GM23338 (cell line): Measurements from ENCODE around the gene FAM237B. TPM values are rescaled to one million over a fixed set of nuclear protein-coding genes. Genes with fewer than 3 reads are reported as not detected.

Experiments
- ATAC-seq: fragments of 200-7000 bp; cut with Tn5 transposase; 3 replicates; pipeline ENCODE4 v1.9.1; 2020
- DNase-seq: peaks from one replicate; pipeline ENCODE4 v3.0.0-alpha.2; 2015; ENCODE audit warnings: low spot score
- H2AFZ ChIP-seq: fragments of 200-600 bp; sonication (generic); 2 replicates; pipeline ENCODE4 v1.8.0; 2016; ENCODE audit warnings: antibody characterized with exemption, mild to moderate bottlenecking, moderate library complexity
- H3F3A ChIP-seq: fragments of 200-600 bp; sonication (generic); replicated peaks from 2 replicates; pipeline ENCODE4 v1.8.0; 2017; ENCODE audit warnings: antibody characterized with exemption, mixed run types, low read depth
- H3K27ac ChIP-seq: fragments of 200-600 bp; sonication (generic); 2 replicates; pipeline ENCODE4 v1.6.1; 2016; ENCODE audit warnings: low read depth
- H3K27me3 ChIP-seq: fragments of 200-600 bp; sonication (generic); 2 replicates; pipeline ENCODE4 v1.8.0; 2016; ENCODE audit warnings: mild to moderate bottlenecking, mixed run types, moderate library complexity; ENCODE audit not compliant: insufficient read depth
- H3K36me3 ChIP-seq: fragments of 200-600 bp; sonication (generic); 2 replicates; pipeline ENCODE4 v1.8.0; 2016; ENCODE audit warnings: mild to moderate bottlenecking; ENCODE audit not compliant: insufficient read depth
- H3K4me1 ChIP-seq: fragments of 200-600 bp; sonication (generic); 2 replicates; pipeline ENCODE4 v1.8.0; 2016; ENCODE audit warnings: mild to moderate bottlenecking, moderate library complexity; ENCODE audit not compliant: insufficient read depth
- H3K4me2 ChIP-seq: fragments of 200-600 bp; sonication (generic); 2 replicates; pipeline ENCODE4 v1.7.1; 2017; ENCODE audit warnings: mixed run types
- H3K4me3 ChIP-seq: fragments of 200-600 bp; sonication (generic); 2 replicates; pipeline ENCODE4 v1.6.1; 2016; ENCODE audit warnings: mixed run types
- H3K79me2 ChIP-seq: fragments of 200-600 bp; sonication (generic); replicated peaks from 2 replicates; pipeline ENCODE4 v1.8.0; 2017; ENCODE audit warnings: mild to moderate bottlenecking; ENCODE audit not compliant: insufficient read depth
- H3K9me2 ChIP-seq: fragments of 200-600 bp; sonication (generic); 2 replicates; pipeline ENCODE4 v1.8.0; 2017; ENCODE audit not compliant: insufficient read depth
- H4K20me1 ChIP-seq: fragments of 200-600 bp; sonication (generic); replicated peaks from 2 replicates; pipeline ENCODE4 v1.8.0; 2017; ENCODE audit warnings: mild to moderate bottlenecking; ENCODE audit not compliant: insufficient read depth
- H3K27ac Mint-ChIP-seq: 2 replicates; pipeline ENCODE4 v1.8.0; 2020; ENCODE audit warnings: inconsistent platforms, mild to moderate bottlenecking, moderate library complexity, mixed read lengths
- H3K27me3 Mint-ChIP-seq: 3 replicates; pipeline ENCODE4 v1.8.0; 2022; ENCODE audit warnings: low read depth, mild to moderate bottlenecking, moderate library complexity, mixed read lengths, inconsistent platforms; ENCODE audit not compliant: insufficient read depth, poor library complexity
- H3K36me3 Mint-ChIP-seq: 3 replicates; pipeline ENCODE4 v1.8.0; 2021; ENCODE audit warnings: low read depth, mild to moderate bottlenecking, inconsistent platforms, moderate library complexity, mixed read lengths
- H3K4me1 Mint-ChIP-seq: 3 replicates; pipeline ENCODE4 v1.8.0; 2020; ENCODE audit warnings: mild to moderate bottlenecking, inconsistent platforms, mixed read lengths
- H3K4me3 Mint-ChIP-seq: 3 replicates; pipeline ENCODE4 v1.8.0; 2021; ENCODE audit warnings: moderate library complexity, mild to moderate bottlenecking, inconsistent platforms, mixed read lengths
- H3K9me3 Mint-ChIP-seq: 3 replicates; pipeline ENCODE4 v1.8.0; 2020; ENCODE audit warnings: moderate library complexity, mild to moderate bottlenecking, inconsistent platforms, mixed read lengths
- CREB1 ChIP-seq: fragments of 250-450 bp; sonication (Bioruptor Pico); IDR thresholded peaks from 2 replicates; pipeline ENCODE4 v1.5.0; 2020; ENCODE audit warnings: low read depth, mild to moderate bottlenecking, moderate library complexity
- CTCF ChIP-seq, 2 experiments: fragments of 200-600 bp in 1 of 2; sonication (generic) in 1 of 2; conservative IDR thresholded peaks; 2 replicates each; pipeline versions ENCODE4 v1.5.1 to v1.6.1; 2016 to 2017; ENCODE audit warnings: antibody characterized with exemption in 2 of 2, low read depth in 2 of 2, mild to moderate bottlenecking in 2 of 2, moderate library complexity in 1 of 2
- EZH2 ChIP-seq: fragments of 200-600 bp; sonication (generic); IDR thresholded peaks from one replicate; pipeline ENCODE4 v1.8.0; 2017; ENCODE audit warnings: antibody characterized with exemption, mild to moderate bottlenecking, low read depth; ENCODE audit not compliant: unreplicated experiment
- EZH2phosphoT487 ChIP-seq: fragments of 200-600 bp; sonication (generic); IDR thresholded peaks from one replicate; pipeline ENCODE4 v1.8.1; 2018; ENCODE audit warnings: antibody characterized with exemption; ENCODE audit not compliant: unreplicated experiment
- JUNB ChIP-seq: IDR thresholded peaks from one replicate; pipeline ENCODE4 v1.6.1; 2016; ENCODE audit warnings: antibody characterized with exemption; ENCODE audit not compliant: unreplicated experiment
- NANOG ChIP-seq: IDR thresholded peaks from 2 replicates; pipeline ENCODE4 v1.6.1; 2016; ENCODE audit warnings: antibody characterized with exemption, borderline replicate concordance
- POLR2AphosphoS5 ChIP-seq: IDR thresholded peaks from 2 replicates; pipeline ENCODE4 v1.6.1; 2016; ENCODE audit warnings: antibody characterized with exemption, low read depth
- ZNF114 ChIP-seq: fragments of 250-450 bp; sonication (Bioruptor Pico); IDR thresholded peaks from 2 replicates; pipeline ENCODE4 v1.5.0; 2020; ENCODE audit warnings: mild to moderate bottlenecking, moderate library complexity
- ZNF331 ChIP-seq: fragments of 250-450 bp; sonication (Bioruptor Pico); IDR thresholded peaks from 2 replicates; pipeline ENCODE4 v1.5.0; 2020; ENCODE audit warnings: low read depth, mild to moderate bottlenecking, moderate library complexity
- polyA plus RNA-seq: library from polyadenylated mRNA; unstranded; fragments of >200 nt; fragmentation: Nextera tagmentation; extraction: Ambion mirVana; gene quantifications from 2 replicates; pipeline ENCODE4 v1.2.1, GENCODE V29; 2016
- total RNA-seq: library from RNA; depleted of rRNA; stranded (reverse); fragments of >200 nt; shearing (Covaris generic); gene quantifications from 2 replicates; pipeline ENCODE4 v1.2.3, GENCODE V29; 2014
- TF ChIP-seq, protein P1 (sequence below): IDR thresholded peaks from one replicate; pipeline ENCODE4 v1.6.1; 2018; ENCODE audit warnings: antibody characterized with exemption; ENCODE audit not compliant: unreplicated experiment
- TF ChIP-seq, protein P2 (sequence below): IDR thresholded peaks from 2 replicates; pipeline ENCODE4 v1.6.1; 2016; ENCODE audit warnings: antibody characterized with exemption

The FAM237B gene
- total and polyA plus RNA-seq, 2 experiments from 2014 or later = 0.07 to 0.13 TPM

DNA sequence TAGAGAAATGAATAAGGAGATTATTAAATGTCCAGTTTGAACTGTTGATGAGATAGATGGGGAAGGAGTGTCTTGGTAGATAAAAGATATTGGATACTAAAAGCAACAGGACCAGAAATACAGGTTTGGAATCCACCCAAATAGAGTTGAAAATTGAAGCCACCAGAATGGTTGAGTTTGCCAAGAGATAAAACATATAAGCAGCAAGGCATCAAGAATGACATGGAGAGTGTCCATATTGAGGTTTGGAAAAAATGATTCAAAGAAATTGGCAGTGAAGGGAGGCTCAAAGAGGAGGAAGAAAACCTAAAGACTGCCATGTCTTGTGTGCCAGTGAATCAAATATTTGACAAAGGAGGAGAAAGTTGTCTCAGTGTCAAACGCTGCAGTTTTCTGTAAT is 51.9 kb downstream of the FAM237B start (continued):
- TF ChIP-seq, protein P1, sequence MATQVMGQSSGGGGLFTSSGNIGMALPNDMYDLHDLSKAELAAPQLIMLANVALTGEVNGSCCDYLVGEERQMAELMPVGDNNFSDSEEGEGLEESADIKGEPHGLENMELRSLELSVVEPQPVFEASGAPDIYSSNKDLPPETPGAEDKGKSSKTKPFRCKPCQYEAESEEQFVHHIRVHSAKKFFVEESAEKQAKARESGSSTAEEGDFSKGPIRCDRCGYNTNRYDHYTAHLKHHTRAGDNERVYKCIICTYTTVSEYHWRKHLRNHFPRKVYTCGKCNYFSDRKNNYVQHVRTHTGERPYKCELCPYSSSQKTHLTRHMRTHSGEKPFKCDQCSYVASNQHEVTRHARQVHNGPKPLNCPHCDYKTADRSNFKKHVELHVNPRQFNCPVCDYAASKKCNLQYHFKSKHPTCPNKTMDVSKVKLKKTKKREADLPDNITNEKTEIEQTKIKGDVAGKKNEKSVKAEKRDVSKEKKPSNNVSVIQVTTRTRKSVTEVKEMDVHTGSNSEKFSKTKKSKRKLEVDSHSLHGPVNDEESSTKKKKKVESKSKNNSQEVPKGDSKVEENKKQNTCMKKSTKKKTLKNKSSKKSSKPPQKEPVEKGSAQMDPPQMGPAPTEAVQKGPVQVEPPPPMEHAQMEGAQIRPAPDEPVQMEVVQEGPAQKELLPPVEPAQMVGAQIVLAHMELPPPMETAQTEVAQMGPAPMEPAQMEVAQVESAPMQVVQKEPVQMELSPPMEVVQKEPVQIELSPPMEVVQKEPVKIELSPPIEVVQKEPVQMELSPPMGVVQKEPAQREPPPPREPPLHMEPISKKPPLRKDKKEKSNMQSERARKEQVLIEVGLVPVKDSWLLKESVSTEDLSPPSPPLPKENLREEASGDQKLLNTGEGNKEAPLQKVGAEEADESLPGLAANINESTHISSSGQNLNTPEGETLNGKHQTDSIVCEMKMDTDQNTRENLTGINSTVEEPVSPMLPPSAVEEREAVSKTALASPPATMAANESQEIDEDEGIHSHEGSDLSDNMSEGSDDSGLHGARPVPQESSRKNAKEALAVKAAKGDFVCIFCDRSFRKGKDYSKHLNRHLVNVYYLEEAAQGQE = no peak
- no peak for TF ChIP-seq ZNF331 (CRISPR knock-in tag)
- TF ChIP-seq CTCF (conservative IDR thresholded peaks at IDR 0.05; ENCODE audit: low read depth in 2 of 2) = no peak
- TF ChIP-seq JUNB = no peak
- TF ChIP-seq, protein P2, sequence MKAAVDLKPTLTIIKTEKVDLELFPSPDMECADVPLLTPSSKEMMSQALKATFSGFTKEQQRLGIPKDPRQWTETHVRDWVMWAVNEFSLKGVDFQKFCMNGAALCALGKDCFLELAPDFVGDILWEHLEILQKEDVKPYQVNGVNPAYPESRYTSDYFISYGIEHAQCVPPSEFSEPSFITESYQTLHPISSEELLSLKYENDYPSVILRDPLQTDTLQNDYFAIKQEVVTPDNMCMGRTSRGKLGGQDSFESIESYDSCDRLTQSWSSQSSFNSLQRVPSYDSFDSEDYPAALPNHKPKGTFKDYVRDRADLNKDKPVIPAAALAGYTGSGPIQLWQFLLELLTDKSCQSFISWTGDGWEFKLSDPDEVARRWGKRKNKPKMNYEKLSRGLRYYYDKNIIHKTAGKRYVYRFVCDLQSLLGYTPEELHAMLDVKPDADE = no peak
- no peak for TF ChIP-seq NANOG
- no peak for TF ChIP-seq POLR2AphosphoS5
- no peak for TF ChIP-seq CREB1 (CRISPR knock-in tag)
- no peak for TF ChIP-seq EZH2
- no peak for TF ChIP-seq ZNF114 (CRISPR knock-in tag)
- no peak for TF ChIP-seq EZH2phosphoT487

- Histone ChIP-seq H3K36me3 (no peaks in the 10 kb centered on the region), H2AFZ (no peak overlapping the region), H3K27me3 (no peaks in the 10 kb centered on the region), H3K79me2 (no peaks in the 10 kb centered on the region), H3F3A (no peaks in the 10 kb centered on the region), H3K4me2 (no peak overlapping the region), H3K27ac (no peak overlapping the region), H3K4me3 (no peak overlapping the region), H3K9me2 (no peaks in the 10 kb centered on the region), H4K20me1 (no peaks in the 10 kb centered on the region), H3K4me1 (no peaks in the 10 kb centered on the region)
- Mint-ChIP-seq H3K27ac (no peak overlapping the region), H3K9me3 (no peaks in the 10 kb centered on the region), H3K4me1 (no peaks in the 10 kb centered on the region), H3K36me3 (no peaks in the 10 kb centered on the region), H3K4me3 (no peak overlapping the region), H3K27me3 (no peaks in the 10 kb centered on the region)
- ATAC-seq (no peak), DNase-seq (no peak)
- TF ChIP-seq ZNF331 (CRISPR knock-in tag) (no peak), JUNB (no peak), POLR2AphosphoS5 (no peak)
- TF ChIP-seq, protein P2 = no peak
Observed at GRCh38 chr7:90267263-90267858, 53.7 kb downstream of the FAM237B start.
